Calu3 (cell line): ENCODE measurements around the gene ARPC1B. TPM values are rescaled to one million over a fixed set of nuclear protein-coding genes. Genes with fewer than 3 reads are reported as not detected.

ENCODE experiments used
- BruUV-seq: library from RNA; stranded (reverse); fragments of 400-500 nt; replicated peaks from 2 replicates; lab custom pipeline; 2021; lab: Mats Ljungman, UMichigan
- CTCF ChIA-PET: fragments of 300-600 bp; sonication (Branson Sonifier 250); formaldehyde crosslinking; loops from one replicate; lab custom pipeline; 2022; ENCODE audit warnings: antibody characterized with exemption; lab: Charles Lee
- DNase-seq: peaks from one replicate; pipeline ENCODE4 v3.0.0; 2022
- H3K27ac Mint-ChIP-seq: one replicate; pipeline ENCODE4 v1.8.0; 2022; ENCODE audit warnings: mixed read lengths; ENCODE audit not compliant: unreplicated experiment
- H3K27me3 Mint-ChIP-seq: one replicate; pipeline ENCODE4 v1.8.0; 2022; ENCODE audit warnings: mixed read lengths; ENCODE audit not compliant: unreplicated experiment
- H3K36me3 Mint-ChIP-seq: one replicate; pipeline ENCODE4 v1.8.0; 2022; ENCODE audit warnings: mild to moderate bottlenecking, moderate library complexity, mixed read lengths; ENCODE audit not compliant: insufficient read depth, unreplicated experiment
- H3K4me1 Mint-ChIP-seq: one replicate; pipeline ENCODE4 v1.8.0; 2022; ENCODE audit warnings: mild to moderate bottlenecking, low read depth, mixed read lengths; ENCODE audit not compliant: unreplicated experiment
- H3K4me3 Mint-ChIP-seq: one replicate; pipeline ENCODE4 v1.8.0; 2022; ENCODE audit warnings: mild to moderate bottlenecking, low read depth, moderate library complexity, mixed read lengths; ENCODE audit not compliant: unreplicated experiment
- H3K9me3 Mint-ChIP-seq: one replicate; pipeline ENCODE4 v1.8.0; 2022; ENCODE audit warnings: low read depth, mixed read lengths; ENCODE audit not compliant: unreplicated experiment
- CTCF ChIP-seq: fragments of 200-600 bp; IDR thresholded peaks from one replicate; pipeline ENCODE4 v1.8.0; 2022; ENCODE audit warnings: antibody characterized with exemption; ENCODE audit not compliant: unreplicated experiment
- intact Hi-C: fragments of 100-400 bp; cut with micrococcal nuclease; formaldehyde crosslinking; loops from one replicate; pipeline ENCODE4 v1.10.0; 2022; ENCODE audit not compliant: unreplicated experiment
- total RNA-seq: library from RNA; stranded (reverse); gene quantifications from 2 replicates; pipeline ENCODE4 v1.2.3, GENCODE V29; 2022

The ARPC1B gene
- total RNA-seq, 1 experiment from 2014 or later = 107 TPM

GRCh38 chr7:99369767-99370391, 4.7 kb upstream of the ARPC1B start:
- Mint-ChIP-seq H3K36me3 (peaks cover 59% of the 10 kb centered on the region), H3K27me3 (no peaks in the 10 kb centered on the region), H3K9me3 (no peaks in the 10 kb centered on the region), H3K4me1 (peaks cover 11% of the 10 kb centered on the region), H3K4me3 (no peak overlapping the region), H3K27ac (no peak overlapping the region)
- CTCF ChIA-PET = no interaction called here
- TF ChIP-seq CTCF = no peak
- intact Hi-C loops = no loop called here
- no peak for DNase-seq
- BruUV-seq = no TSS peak

GRCh38 chr7:99371376-99371920, 3.1 kb upstream of the ARPC1B start:
- H3K9me3 Mint-ChIP-seq = no peaks in the 10 kb centered on the region
- H3K27me3 Mint-ChIP-seq = no peaks in the 10 kb centered on the region
- H3K4me3 Mint-ChIP-seq = no peak overlapping the region
- H3K36me3 Mint-ChIP-seq = peaks cover 59% of the 10 kb centered on the region
- intact Hi-C loops = no loop called here
- no peak overlapping the region for H3K27ac Mint-ChIP-seq
- no peak for DNase-seq
- CTCF ChIA-PET = interaction anchor here (0.7 kb wide), 1 partner anchor 22 kb away, joined by 3 read pairs; no protein-coding TSS in a partner anchor
- no TSS peak for BruUV-seq
- TF ChIP-seq CTCF = no peak
- H3K4me1 Mint-ChIP-seq = peaks cover 11% of the 10 kb centered on the region

GRCh38 chr7:99372275-99373090, 2.0 kb upstream of the ARPC1B start:
- Mint-ChIP-seq H3K4me1 (peaks cover 11% of the 10 kb centered on the region), H3K27ac (peak overlapping the region; percentile 79), H3K27me3 (no peaks in the 10 kb centered on the region), H3K4me3 (peak overlapping the region; percentile 61), H3K36me3 (peaks cover 58% of the 10 kb centered on the region), H3K9me3 (no peaks in the 10 kb centered on the region)
- no TSS peak for BruUV-seq
- intact Hi-C loops = no loop called here
- DNase-seq = peak; percentile 63
- CTCF ChIA-PET = no interaction called here
- no peak for TF ChIP-seq CTCF

GRCh38 chr7:99373091-99374066, 1.2 kb upstream of the ARPC1B start:
- Mint-ChIP-seq H3K27me3 (no peaks in the 10 kb centered on the region), H3K36me3 (peaks cover 66% of the 10 kb centered on the region), H3K9me3 (no peaks in the 10 kb centered on the region), H3K27ac (peak overlapping the region; percentile 79), H3K4me3 (peak overlapping the region; percentile 61), H3K4me1 (peaks cover 11% of the 10 kb centered on the region)
- no peak for TF ChIP-seq CTCF
- CTCF ChIA-PET = no interaction called here
- BruUV-seq = TSS peak; percentile 18
- intact Hi-C loops = no loop called here
- no peak for DNase-seq
